SH-SY5Y (cell line): Measurements from ENCODE around the gene HDGFL1.

Experiments used
- GATA2 ChIP-seq: IDR thresholded peaks from 2 replicates; pipeline ENCODE4 v1.6.1; 2011; ENCODE audit warnings: mild to moderate bottlenecking, low read depth, low read length
- GATA3 ChIP-seq: IDR thresholded peaks from 2 replicates; pipeline ENCODE4 v1.6.1; 2011; ENCODE audit warnings: low read depth, mild to moderate bottlenecking, low read length, moderate library complexity

The HDGFL1 gene

DNA sequence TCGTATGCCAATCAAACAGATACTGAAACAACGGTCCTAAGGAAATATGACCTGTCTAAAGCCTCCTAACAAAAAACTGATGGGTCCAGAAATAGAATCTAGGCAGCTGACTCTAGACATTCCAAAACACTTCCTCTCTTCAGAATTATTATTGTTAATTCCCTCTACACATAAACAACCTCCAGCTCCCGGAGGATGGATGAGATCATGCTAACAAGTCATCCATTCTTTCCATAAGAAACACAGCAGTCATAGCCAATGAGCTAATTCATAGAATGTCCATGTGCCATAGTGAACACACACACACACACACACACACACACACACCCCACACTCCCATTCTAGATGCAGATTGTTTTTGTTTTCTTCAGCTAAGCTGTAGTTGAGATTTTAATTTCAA is 44.3 kb downstream of the HDGFL1 start:
- TF ChIP-seq GATA3 (no peak), GATA2 (no peak)

DNA sequence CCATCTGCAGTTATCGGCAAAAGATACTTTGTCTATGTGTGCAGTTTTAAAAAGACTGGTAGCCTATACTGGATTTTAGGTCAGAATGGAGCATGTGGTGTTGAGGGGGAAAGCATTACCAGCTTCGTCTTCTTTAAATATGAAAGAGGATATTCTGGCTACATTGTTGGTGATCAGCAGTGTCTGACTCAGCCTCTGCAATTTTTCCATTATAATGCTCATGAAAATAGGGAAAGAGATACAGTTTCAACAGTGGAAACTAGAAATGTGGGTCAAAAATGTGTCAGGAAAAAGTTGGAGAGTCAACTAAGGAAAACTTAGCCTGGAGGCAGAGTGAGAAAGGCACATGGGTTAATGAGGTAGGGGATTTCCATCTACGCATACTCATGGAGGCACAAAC is 45.2 kb downstream of the HDGFL1 start:
- TF ChIP-seq GATA3 (no peak), GATA2 (no peak)

DNA sequence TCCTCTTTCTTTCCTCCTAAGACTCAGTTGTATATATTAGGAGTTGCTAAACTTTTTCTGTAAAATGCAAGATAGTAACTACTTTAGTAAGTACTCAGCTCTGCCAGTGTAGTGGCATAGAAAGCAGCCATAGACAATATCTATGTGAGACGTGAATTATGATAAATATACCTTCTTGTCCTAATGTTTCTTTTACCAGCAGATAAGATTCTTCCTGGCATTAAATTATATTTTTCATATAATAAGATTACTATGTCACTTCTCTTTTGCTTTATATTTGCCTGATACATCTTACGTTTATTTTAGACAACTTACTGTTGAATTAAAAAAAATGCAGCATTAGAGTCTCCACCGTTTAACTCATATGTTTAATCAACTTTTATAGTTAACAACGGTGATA is 51.7 kb downstream of the HDGFL1 start:
- no peak for TF ChIP-seq GATA3
- no peak for TF ChIP-seq GATA2
